SHP77 treated with DMSO at 0.1 percent for 48 hours (cell line): ENCODE data around the gene DVL2.
A peak's percentile ranks its signal among the peaks of the same experiment; 100 is the strongest.

ENCODE experiments used
- DNase-seq: peaks from one replicate; lab custom pipeline; 2025; lab: John Stamatoyannopoulos, UW

DVL2 gene

DNA sequence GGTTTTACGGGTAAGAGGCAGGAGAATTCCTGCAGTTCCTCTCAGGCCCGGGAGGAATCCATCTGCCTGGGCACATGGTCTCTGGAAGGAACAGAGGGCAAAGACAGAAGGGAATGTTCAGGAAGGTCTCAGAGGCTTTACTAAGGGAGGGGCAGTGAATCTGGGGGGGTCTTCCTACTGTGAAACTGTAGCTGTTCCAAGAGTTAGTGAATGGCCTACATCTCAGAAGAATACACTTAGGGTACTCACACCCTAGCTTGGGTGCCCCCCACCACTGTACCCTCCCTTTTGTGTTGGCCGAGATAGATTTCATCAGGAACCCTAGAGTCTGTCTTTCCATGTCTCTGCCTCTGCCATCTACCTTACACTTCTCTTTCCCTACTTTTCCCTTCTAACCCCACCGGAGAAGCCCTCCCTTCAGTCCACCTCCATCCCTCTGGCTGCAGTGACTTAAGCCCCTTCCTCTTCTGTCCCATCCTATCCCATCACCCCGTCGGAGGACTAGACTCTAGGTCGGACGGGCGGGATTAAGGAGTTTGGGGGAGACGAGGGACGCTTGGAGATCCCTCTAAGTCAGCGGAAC lies 15.0 kb downstream of the DVL2 start:
- DNase-seq: no peak

DNA sequence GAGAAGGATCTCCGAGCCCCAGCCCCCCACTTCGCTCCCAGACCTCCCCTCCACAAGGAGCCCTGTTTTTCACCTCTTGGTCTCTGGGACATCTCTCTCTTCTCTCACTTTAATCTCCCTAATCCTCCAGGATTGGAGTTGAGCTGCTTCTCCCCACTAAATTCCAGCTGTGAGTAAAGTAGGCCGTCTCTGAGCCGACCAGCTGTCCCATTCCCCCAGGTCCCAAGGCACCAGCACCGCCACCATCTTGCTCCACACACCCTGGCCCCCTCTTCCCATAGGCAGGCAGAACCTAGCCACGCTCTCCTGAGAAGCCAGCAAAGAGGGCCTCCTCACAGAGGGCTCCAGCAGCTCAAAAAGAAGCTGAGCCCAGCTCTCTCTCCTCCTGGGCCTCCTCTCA lies 15.6 kb downstream of the DVL2 start:
- DNase-seq: no peak

DNA sequence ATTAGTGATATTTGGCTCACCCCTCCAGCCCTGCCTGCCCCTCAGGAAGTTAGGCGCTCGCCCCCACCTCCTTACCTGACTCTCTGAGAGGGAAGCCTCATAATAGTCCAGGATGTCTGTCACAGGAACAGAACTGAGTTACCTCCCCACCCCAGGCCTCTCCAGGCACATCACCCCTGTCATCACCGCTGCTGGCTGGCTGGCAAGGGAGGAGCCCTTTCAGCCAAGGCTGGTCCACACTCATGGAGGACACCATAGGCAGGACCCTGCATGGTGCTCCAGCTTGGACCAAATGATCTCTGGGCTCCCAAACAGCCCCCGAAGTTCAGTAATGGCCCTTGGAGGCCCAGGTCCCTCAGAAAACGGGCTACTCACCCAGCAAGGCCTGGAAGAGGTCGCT lies 16.2 kb downstream of the DVL2 start:
- no peak for DNase-seq

DNA sequence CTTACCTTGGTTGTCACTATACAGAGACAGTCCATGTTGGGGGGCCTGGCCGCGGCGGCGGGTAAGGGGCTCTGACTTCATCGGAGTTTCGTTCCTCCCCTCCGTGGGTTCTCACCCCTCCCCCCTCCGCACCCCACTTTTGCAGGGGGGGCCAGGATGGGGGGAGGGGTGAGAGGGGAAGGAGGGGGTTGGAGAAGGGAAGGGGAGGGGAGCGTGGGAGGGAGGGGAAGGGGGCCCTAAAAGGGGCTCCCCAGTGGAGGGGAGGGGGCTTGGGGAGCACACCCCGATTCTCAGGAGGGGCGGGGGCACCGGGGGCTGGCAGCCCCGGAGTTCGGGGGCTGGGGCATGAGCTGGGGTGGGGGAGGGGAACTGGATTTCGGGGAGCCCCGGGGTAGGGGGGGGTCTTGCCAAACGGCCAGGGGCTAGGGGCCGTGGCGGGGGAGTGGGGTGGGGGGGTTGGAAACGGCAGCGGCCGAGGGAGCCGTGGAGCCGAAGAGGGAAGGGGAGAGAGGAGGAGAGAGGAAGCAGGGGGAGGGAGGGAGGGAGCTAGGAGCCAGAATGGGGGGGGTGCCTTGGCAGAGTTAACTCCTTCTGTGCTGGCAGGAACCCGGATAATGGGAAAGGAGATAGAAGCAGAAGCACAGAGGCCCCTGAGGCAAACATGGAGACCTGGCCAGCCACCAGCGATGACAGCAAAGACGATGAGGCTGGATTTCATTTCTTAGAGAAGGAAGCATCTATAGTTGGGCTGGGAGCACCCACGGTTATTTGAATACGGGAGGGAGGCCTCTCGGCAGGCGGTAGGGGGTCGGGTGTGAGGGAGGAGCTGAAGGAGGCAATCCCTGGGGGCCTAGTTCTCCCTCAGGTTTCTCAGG lies 17.0 kb downstream of the DVL2 start:
- no peak for DNase-seq

DNA sequence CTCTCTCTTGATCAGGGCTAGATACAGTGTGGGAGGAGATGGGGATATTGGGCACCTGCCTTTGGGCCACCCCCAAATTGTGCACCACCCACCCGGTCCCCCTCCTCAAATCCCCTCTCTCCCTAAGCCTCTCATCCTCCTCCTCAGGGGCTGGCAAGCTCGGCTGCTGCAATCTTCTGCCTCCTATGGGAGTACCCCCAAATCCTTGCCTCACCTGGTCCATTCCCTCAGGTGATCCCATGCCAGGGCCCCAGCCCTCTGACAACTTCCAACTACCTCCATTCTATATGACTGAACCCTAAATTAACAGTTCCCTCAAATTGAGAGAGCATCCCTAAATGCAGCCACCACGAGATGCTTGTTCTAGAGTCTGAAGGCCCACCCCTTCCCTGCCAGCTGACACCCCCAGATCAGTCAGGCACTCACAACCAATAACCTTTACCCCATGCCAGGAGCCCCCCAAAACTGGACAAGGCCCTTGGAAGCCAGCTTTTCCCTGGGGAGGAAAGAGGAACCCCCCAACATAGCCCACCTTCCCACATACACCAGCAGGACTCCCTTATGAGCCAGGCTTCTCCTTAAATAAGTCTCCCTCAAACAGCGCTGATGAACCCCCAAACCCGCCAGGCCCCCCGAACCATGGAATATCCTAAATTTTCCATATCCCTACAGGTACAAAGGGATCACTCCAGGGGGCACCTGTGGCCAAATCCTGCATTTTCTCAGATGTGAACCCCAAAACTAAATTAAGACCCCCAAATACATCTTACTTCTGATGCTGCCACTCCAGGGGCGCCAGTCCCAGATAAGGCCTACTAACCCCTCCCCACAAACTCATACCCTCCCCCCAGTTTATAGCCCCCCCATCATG lies 17.8 kb downstream of the DVL2 start:
- no peak for DNase-seq

DNA sequence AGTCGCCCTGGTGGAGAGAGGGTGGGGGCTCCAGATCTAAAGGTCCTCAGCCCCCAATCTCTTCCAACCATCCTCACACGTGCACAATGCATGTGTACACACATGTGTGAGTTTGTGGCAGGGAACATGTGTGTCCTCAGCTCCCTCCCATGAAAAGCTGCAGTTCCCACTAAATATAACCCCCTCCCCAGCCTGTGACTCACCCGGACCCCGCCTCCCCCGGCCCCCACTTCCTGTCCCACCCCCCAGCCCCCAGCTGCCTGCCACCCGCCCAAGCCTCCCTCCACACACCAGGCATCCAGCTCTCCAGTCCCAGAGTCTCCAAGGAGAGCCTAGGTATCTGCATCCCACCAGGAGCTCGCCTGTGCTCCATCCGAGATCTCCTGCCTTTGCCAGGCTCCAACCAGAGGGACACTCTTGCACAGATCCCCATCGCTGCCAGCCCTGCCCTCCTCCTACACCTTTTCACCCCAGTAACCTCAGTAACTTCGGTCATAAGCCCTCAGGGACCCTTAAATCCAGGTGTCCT lies 18.6 kb downstream of the DVL2 start:
- DNase-seq: no peak

DNA sequence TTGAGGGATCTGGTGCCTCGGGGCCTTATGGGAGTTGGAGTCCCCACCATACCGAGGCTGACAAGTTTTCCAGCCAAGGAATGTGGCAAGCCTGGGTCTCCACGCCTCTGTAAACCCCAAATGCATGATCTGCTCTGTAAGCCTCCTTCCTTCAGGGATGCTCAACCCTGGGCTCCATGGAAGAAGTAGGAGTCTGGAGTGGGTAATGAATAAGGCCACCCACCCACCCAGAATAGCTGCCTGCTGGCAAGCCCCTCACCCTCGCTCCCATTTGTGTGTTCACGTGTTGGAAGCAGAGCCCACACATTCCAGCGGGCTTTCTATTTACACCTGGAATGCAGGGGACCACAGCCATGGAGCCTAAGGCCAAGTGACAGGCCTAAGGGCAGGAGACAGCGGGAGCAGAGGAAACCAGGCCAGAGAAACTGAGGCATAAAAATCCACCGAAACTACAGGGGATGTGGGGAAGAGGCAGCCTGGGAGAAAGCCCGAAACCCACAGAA lies 19.1 kb downstream of the DVL2 start:
- no peak for DNase-seq

DNA sequence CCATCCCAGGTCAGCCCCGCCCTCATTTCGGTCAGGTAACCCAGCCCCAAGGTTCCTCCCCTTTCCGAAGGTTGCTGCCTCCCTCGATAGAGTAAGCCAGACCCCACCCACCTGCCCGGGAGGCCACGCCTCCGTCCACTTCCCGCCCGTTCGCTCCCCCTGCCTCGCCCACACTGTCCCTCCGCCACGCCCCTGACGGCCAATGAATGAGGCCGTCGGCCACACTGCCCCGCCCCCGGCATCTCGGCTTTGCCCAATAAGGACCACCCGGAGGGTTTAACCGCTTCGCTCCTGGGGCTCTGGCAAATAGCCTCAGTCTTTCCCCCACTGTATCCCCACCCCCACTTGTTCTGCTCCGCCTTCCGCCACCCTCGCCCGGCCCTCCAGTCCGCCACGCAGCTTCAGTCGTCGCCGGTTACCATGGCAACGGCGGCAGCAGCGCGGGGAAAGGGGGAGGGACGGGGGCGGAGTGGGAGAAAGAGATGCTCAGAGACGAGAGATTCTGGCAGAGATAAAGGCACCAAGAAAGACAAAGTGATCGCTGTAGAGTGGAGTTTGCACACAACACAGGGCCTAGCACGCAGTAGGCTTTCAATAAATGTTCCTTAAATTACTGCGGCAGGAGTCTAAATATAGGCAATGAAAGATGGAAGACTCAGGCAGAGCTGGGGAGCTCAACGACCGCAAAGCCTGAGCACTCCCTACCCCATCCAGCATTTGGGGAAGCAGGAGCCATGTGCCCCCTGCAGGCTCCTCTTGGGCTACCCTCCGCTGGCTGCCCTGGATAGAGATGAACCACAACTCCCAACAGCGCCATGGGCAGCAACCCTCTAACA lies 19.8 kb downstream of the DVL2 start:
- peak; percentile 99 for DNase-seq

DNA sequence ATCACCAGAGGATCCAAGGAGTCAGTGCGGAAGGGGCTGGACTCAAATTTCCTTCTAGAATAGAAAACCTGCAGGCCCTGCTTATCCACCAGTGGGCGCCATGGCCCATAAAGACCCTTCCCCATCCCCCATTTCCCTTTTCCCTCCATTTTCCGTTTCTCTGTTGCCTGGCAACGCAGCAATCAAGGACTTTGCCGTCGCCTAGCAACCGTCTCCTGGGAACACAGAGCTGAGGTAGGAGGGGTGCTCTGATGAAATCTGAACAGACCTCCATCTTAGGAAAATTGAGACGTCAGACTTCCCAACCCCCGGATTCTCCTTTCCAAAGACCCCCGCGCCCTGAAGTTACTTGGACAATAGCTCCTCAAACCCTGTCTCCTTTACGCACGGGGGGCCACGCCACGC lies 20.4 kb downstream of the DVL2 start:
- peak; percentile 90 for DNase-seq

DNA sequence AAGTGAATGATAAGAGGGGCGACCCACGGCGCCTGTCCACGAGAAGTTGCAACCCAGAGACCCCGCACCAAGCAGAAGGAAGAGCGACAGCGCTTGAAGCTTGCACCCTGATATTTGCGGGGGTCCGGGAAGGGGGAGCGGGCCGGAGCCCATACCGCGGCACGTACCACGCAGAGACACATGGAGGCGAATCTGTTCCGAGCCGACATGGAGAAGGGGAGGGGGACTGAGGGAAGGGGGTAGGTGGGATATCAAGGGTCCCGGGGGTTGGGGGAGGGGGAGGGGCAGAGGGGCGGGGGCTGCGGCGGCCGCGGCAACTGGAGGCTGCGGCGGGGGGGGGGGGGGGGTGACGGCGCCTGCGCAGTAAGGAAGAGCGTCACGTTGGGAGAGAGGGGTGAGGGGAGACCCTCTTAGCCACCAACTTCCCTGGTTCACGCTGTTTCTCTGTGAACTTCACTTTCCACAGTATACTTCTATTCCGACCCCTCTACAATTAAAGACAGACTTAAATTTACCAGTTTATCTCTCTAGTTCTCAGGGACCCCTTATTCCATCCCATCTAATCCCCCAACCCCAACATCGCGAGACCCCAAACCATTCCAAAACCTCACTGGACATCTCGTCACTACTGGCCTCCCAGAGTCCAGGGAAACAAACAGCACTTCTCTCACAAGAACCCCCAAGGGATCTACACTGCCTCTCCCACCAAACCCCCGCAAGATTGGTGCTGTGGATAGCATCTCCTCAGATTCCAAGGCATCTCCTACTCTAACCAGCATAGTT lies 22.6 kb downstream of the DVL2 start:
- DNase-seq: no peak

DNA sequence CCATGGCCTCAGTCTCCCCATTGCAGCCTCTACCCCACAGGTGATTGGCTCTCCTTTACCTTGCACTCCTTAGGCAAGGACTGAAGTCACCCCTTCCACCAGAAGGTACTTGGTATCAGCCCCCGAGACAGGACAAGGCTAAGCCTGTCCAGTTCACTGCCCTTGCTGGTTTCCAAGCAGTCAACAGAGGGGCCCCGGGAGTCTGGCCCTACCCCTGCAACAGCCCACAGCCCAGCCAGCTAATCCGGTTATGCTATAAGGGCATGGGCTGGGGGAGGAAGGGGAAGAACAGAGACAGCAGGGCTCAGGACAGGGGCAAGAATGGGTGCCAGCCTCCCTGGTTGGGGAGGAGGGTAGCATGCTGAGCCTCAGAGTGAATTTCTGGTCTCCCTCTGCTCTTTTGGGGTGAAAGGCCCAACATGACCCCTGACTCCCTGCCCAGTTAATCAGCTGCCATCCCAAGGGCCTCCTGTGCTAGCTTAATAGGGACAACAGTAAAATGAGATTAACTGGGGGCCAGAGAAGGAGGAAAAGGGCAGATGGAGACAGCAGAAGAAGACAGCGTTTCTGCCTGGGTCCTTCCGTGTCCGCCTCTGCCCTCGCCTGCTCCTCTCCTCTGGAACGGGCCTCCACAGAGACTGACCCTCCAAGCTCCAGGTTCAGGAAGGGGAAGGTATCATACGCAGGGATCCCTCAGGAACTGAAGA lies 25.4 kb downstream of the DVL2 start:
- DNase-seq: no peak

DNA sequence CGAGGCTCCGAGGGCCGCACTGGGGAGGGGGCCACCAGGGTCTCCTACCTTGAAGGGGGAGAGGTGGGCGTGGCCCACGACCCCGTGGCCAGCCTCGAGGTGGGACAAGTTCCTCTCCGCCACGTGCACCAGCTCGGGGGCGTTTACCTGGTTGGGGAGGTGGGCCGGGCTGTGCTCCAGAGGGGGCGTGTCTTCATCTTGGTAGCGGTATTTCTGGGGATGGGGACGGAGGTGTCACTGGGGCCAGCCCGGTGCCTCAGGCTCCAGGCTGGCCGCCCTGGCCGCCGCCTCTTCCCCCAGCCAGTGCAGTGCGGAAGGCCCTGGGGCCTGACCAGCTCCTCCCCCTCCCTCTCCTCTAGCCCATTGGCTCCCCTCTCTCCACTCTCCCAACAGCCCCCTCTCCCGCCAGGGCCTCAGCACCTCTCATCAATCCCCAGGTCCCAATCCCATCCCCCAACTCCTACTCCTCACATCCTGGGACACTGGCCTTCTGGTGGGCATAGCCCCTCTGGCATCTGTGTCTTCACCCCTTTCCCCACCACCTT lies 26.2 kb downstream of the DVL2 start:
- no peak for DNase-seq

DNA sequence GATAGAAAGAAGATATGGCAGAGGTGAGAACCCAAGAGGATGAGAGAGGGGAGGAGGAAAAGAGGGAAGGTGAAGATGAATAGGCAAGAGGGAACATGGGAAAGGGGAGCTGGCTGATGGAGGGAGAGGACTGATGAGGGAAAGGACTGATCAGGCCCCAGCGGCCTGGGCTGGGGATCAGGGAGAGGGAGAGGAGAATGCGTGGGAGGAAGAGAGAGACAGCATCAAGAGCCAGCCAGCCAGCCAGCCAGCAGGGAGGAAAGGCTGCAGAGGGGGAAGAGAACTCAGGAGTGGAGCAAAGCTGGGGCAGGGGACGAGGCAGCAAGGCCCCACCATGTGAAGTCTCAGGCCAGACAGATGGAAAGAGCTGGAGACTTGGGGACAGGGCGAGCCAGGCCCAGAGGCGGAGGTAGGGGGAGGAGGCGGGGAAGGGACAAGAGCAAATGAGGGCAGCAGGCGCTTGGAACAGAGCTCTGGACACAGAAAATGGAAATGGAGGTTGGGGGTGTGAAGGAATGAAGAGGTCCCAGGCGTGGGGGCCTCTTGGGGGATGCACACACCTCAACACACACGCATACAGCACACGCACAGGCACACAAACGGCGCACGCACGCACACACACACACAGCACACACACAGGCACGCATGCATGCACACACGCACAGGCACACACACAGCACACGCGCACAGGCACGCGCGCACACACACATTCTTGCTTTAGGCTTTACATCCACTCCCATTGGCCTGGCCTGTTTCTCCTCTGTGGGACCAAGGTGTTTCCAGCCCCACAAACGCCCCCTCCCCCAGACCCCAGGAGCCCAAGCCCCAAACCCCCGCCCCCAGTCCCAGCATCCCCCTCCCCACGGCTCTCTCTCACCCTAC lies 27.0 kb downstream of the DVL2 start:
- DNase-seq: no peak

DNA sequence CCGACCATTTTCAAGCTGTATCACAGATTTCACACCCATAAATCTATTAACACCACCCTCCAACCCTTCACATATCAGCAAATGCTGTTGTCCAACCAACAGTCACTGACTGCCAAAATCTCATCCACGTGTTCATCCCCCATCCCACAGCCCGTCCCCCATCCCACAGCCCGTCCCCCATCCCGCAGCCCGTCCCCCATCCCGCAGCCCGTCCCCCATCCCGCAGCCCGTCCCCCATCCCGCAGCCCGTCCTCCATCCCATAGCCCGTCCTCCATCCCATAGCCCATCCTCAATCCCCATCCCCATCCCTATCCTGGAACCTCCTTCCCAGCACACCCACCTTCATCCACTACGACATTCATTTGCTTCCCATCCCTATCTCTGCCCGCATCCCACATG lies 28.8 kb downstream of the DVL2 start:
- DNase-seq: no peak

DNA sequence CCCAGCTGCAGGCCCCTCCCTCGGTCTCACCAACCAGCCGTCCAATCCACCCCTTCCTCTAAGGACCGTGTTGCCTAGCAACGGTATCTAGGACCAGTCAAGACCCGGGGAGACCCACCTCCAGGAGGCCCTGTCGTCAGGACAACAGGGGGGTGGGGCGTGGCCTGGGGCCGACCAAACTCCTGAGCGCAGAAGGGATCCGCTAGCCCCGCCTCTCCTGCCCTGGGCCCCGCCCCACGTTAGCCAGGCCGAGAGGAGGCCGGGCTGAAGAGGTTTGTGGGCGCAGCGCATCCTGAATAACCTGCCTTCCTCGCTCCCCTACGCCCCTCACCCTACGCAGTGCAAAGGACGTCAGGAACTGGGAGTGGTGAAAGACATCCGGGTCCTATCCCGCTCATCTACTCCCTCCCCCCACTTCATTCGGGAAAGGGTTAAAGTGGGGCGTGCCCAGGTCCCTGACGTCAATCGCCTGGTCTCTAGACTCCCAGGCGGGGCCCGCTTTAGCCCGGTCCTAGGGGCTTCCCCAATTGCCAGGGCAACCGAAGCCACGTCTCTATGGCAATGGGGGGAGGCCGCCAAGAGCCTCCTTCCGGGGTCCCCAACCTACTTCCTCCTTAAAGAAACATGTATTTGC lies 29.4 kb downstream of the DVL2 start:
- DNase-seq: peak; percentile 97

DNA sequence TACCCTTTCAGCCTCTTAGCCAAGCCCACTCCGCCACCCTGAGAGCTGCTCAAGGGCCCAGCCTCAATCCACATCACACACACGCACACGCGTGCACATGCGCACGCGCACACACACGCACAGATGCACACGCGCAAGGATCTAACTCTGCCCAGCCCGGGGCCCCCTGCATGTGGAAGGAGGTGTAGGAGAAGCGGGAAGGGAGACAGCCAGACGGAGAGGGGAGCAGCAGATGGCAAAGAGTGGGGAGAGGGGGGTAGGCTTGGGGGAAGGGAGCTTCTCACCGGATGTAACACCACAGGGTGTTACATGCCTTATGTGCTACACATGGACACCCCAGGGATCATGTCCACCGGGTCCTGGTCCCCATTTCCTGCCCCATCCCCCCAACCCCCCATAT lies 30.0 kb downstream of the DVL2 start:
- no peak for DNase-seq

DNA sequence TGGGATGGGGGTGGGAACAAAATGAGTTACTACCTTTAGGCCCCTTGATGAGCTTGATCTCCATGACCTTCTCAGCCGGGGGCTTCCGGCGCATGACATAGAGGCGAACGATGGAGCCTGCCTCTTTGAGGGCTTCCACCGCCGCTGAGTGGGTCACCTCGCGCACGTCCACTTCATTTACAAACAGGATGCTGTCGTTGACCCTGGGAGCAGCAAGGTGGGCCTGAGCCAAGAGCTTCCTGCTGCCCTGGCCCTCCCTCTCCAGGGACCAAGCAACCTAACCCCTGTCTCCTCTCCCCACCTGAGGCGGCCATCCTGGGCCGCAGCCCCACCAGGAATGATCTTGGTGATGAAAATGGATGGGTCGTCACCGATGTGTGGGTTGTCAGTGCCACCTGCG lies 30.9 kb downstream of the DVL2 start:
- DNase-seq: no peak
